ENCODE measurements around the gene IGF1R.

IGF1R gene

GRCh38 chr15:98649472-98650416, 1.4 kb downstream of the IGF1R start:
- DNase-seq: no peak

GRCh38 chr15:98650417-98651035, 2.2 kb downstream of the IGF1R start:
- no peak for DNase-seq

- DNase-seq: no peak
These were observed 2.7 kb downstream of the IGF1R start for GRCh38 chr15:98651036-98651481.

- DNase-seq: no peak
These were observed 3.4 kb downstream of the IGF1R start for GRCh38 chr15:98651581-98652220.

- no peak for DNase-seq
These were observed 5.3 kb downstream of the IGF1R start for GRCh38 chr15:98653686-98654085.

GRCh38 chr15:98654790-98655360, 6.5 kb downstream of the IGF1R start:
- DNase-seq: no peak

GRCh38 chr15:98655732-98656131, 7.4 kb downstream of the IGF1R start:
- DNase-seq: no peak

GRCh38 chr15:98657721-98658120, 9.4 kb downstream of the IGF1R start:
- no peak for DNase-seq

GRCh38 chr15:98658831-98659699, 10.7 kb downstream of the IGF1R start:
- peak; percentile 13 for DNase-seq

- no peak for DNase-seq
These were observed 11.7 kb downstream of the IGF1R start for GRCh38 chr15:98660055-98660454.

GRCh38 chr15:98663045-98663444, 14.7 kb downstream of the IGF1R start:
- DNase-seq: no peak

GRCh38 chr15:98663606-98664005, 15.3 kb downstream of the IGF1R start:
- DNase-seq: no peak

- no peak for DNase-seq
These were observed 18.1 kb downstream of the IGF1R start for GRCh38 chr15:98666441-98666840.

GRCh38 chr15:98666841-98667240, 18.5 kb downstream of the IGF1R start:
- DNase-seq: no peak

GRCh38 chr15:98667521-98668179, 19.3 kb downstream of the IGF1R start:
- DNase-seq: no peak

GRCh38 chr15:98668566-98669308, 20.4 kb downstream of the IGF1R start:
- no peak for DNase-seq

- DNase-seq: no peak
These were observed 21.3 kb downstream of the IGF1R start for GRCh38 chr15:98669638-98670037.

GRCh38 chr15:98671060-98672008, 23.0 kb downstream of the IGF1R start:
- DNase-seq: no peak

- DNase-seq: no peak
These were observed 24.8 kb downstream of the IGF1R start for GRCh38 chr15:98673133-98673532.

GRCh38 chr15:98674336-98674735, 26.0 kb downstream of the IGF1R start:
- DNase-seq: no peak

Measured in NCI-H1092 (cell line).